Kidney epithelial cell (primary cell): ENCODE measurements around the gene SNX25. TPM values are rescaled to one million over a fixed set of nuclear protein-coding genes. Genes with fewer than 3 reads are reported as not detected.

Experiments used
- DNase-seq: peaks from one replicate; pipeline ENCODE4 v3.0.0-alpha.2; 2010; ENCODE audit warnings: low read depth
- H3K27me3 ChIP-seq: 2 replicates; pipeline ENCODE4 v1.6.0; 2011; ENCODE audit warnings: low read length; ENCODE audit not compliant: control insufficient read depth, insufficient read depth
- H3K36me3 ChIP-seq: 2 replicates; pipeline ENCODE4 v1.5.1; 2011; ENCODE audit warnings: low read length; ENCODE audit not compliant: control insufficient read depth, insufficient read depth
- H3K4me3 ChIP-seq: 2 replicates; pipeline ENCODE4 v1.5.1; 2011; ENCODE audit warnings: low read depth, mild to moderate bottlenecking, control low read depth, low read length
- CTCF ChIP-seq: IDR thresholded peaks from 2 replicates; pipeline ENCODE4 v1.5.1; 2011; ENCODE audit warnings: mild to moderate bottlenecking, moderate library complexity, low read length, control low read depth, inconsistent platforms; ENCODE audit not compliant: insufficient read depth, poor library complexity, severe bottlenecking
- total RNA-seq: library from RNA; depleted of rRNA; stranded (reverse); fragments of >200 nt; gene quantifications from 2 replicates; pipeline ENCODE4 v1.2.3, GENCODE V29; 2015

SNX25 gene
- total RNA-seq, 1 donor from 2014 or later: 15.5 TPM

- H3K4me3 ChIP-seq: no peak overlapping the region
- H3K36me3 ChIP-seq: no peaks in the 10 kb centered on the region
- no peak for TF ChIP-seq CTCF
- no peaks in the 10 kb centered on the region for H3K27me3 ChIP-seq
- DNase-seq: no peak
Measured at GRCh38 chr4:185287031-185287430, 77.6 kb downstream of the SNX25 start.

- no peak overlapping the region for H3K4me3 ChIP-seq
- no peaks in the 10 kb centered on the region for H3K36me3 ChIP-seq
- TF ChIP-seq CTCF: no peak
- DNase-seq: no peak
- no peaks in the 10 kb centered on the region for H3K27me3 ChIP-seq
Measured at GRCh38 chr4:185290018-185290607, 80.7 kb downstream of the SNX25 start.

- Histone ChIP-seq H3K4me3 (no peak overlapping the region), H3K27me3 (no peaks in the 10 kb centered on the region), H3K36me3 (no peaks in the 10 kb centered on the region)
- no peak for DNase-seq
- no peak for TF ChIP-seq CTCF
Measured at GRCh38 chr4:185290656-185291055, 81.3 kb downstream of the SNX25 start.

GRCh38 chr4:185293202-185293601, 83.8 kb downstream of the SNX25 start:
- no peaks in the 10 kb centered on the region for H3K36me3 ChIP-seq
- no peak overlapping the region for H3K4me3 ChIP-seq
- no peak for DNase-seq
- no peaks in the 10 kb centered on the region for H3K27me3 ChIP-seq
- no peak for TF ChIP-seq CTCF

- no peaks in the 10 kb centered on the region for H3K36me3 ChIP-seq
- no peak for DNase-seq
- TF ChIP-seq CTCF: no peak
Measured at GRCh38 chr4:185296665-185297460, 87.5 kb downstream of the SNX25 start.

More at GRCh38 chr4:185296665-185297460, 87.5 kb downstream of the SNX25 start:
- no peaks in the 10 kb centered on the region for H3K27me3 ChIP-seq
- H3K4me3 ChIP-seq: no peak overlapping the region
